ENCODE data around the gene CA6.
"Not testable (repeated sequence)": the region's sequence is repeated elsewhere in the genome, so short reads cannot be mapped to it uniquely, and the experiment has no call there.

The CA6 gene

DNA sequence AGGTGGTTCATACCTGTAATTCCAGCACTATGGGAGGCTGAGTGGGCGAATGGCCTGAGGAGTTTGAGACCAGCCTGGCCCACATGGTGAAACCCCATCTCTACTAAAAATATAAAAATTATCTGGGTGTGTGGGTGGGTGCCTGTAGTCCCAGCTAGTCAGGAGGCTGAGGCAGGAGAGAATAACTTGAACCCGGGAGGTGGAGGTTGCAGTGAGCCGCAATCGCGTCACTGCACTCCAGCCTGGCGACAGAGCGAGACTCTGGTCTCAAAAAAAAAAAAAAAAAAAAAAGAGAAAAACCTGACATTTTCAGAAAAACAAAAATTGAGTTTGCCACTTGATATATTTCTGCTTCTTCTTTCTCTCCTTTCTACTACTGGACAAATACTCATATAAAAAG lies 24.3 kb downstream of the CA6 start:
- DNase-seq (ENCODE audit: low spot score), result no peak

DNA sequence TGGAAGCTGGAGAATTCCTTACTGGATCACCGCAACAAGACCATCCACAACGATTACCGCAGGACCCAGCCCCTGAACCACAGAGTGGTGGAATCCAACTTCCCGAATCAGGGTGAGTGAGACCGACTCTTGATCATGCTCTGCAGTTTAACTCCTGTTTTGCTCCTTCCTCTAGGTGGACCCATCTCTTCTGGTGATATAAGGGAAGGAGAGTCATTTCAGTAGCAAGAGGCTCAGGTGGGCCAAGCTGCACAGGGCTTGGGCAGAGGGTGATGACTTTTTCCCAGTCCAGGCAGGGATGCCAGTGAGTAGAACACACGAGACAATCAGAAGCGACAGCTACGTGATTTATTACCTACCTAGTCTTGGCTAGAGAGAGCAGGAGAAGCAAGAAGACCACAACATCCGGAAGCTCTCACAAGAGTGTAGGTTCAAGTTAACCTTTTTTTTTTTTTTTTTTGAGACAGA lies 25.2 kb downstream of the CA6 start:
- DNase-seq (ENCODE audit: low spot score), result no peak

DNA sequence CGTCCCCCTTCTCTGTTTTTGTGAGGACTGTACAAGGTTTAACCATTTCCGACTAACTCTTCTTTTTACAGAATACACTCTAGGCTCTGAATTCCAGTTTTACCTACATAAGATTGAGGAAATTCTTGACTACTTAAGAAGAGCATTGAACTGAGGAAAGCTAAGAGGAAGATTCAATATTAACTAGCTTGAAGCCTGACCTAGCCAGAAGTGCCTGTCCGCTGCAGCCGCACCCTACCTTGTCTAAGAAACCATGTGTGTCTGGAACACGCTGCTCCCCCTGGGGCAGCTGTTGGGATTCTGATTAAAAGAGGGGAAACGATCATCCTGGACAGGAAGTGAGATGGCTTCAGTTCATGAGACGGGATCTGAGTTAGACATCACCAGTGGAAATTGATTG lies 28.9 kb downstream of the CA6 start:
- DNase-seq (ENCODE audit: low spot score), result no peak

DNA sequence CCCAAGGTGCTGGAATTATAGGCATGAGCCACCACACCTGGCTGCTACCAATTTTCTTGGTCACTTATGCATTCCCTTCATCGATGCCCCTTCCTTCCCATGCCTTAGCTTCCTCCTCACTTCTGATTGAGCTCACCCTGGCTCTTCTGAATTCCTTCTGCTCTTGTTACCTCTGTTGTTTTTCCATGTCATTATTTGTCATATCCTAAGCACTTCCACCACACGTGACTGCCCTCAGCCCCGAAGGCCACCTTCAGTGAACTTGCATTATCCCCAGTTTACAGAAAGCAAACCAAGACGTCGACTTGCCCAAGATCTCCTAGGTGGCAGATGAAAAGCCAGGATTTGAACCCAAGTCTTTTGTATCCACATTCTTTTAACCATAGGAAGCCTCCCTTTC lies 30.7 kb downstream of the CA6 start:
- no peak for DNase-seq (ENCODE audit: low spot score)

DNA sequence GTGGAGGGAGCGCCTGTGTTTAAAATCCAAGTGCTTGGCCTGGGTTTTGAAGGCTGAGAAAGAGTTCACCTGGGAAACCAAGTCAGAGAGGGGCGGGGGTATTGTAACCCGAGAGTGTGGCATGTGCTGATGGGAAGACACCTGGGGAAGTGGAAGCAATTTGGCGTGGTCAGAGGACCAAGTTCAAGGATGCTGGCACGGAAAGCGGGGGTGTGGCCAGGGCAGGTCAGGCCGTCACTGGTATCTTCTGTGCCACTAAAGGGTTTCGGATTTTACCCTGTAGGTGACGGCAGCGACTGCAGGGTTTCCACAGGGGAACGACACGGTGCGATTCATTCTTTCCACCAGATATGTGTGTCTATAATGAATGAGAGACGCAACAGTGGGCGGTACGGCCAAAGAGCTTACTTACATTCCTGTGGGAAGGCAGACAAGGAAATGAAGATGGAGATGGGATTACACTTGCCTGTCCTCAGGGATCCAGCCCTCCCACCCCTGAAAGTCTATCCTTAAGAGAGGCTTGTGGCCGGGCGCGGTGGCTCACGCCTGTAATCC lies 31.3 kb downstream of the CA6 start:
- no peak for DNase-seq (ENCODE audit: low spot score)

DNA sequence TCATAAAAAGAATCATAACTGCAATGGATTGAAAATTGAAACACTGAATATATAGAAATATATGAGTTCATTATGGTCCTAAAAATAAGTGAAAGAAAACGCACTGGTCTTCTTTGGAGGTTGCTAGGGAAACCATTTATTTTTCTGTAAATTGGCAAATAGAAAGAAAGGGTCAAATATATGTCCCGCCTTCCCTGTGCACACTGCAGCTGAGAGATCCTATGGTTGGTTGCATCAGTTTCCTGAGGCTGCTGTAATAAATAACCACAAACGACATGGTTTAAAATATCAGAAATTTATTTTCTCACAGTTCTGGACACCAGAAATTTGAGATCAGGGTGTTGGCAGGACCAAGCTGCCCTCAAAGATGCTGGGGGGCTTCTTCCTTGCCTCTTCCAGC lies 35.0 kb downstream of the CA6 start:
- no peak for DNase-seq (ENCODE audit: low spot score)

DNA sequence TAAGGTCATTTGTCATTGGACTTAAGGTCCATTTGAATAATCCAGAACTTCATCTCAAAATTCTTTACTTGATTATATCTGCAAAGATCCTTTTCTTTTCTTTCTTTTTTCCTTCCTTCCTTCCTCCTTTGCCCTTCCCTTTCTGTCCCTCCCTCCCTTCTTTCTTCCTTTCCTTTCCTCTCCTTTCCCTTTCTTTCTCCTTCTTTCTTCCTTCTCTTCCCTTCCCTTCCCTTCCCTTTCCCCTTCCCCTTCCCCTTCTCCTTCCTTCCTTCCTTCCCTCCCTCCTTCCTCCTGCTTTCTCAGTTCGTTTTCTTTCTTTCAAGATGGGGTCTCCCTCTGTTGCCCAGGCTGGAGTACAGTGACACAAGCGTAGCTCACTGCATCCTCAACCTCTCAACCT lies 35.5 kb downstream of the CA6 start:
- no peak for DNase-seq (ENCODE audit: low spot score)

DNA sequence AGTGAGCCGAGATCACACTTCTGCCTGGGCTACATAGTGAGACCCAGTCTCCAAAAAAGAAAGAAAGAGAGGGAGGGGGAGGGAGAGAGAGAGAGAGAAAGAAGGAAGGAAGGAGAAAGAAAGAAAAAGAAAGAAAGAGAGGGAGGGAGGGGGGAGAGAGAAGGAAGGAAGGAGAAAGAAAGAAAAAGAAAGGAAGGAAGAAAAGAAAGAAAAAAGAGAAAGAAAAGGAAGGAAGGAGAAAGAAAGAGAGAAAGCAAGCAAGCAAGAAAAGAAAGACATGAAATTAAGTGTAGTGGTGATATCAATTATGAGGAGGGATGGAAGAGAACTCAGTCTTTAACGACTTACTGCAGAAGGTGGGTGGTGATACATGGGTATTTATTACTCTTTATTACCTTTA lies 38.5 kb downstream of the CA6 start:
- no peak for DNase-seq (ENCODE audit: low spot score)

DNA sequence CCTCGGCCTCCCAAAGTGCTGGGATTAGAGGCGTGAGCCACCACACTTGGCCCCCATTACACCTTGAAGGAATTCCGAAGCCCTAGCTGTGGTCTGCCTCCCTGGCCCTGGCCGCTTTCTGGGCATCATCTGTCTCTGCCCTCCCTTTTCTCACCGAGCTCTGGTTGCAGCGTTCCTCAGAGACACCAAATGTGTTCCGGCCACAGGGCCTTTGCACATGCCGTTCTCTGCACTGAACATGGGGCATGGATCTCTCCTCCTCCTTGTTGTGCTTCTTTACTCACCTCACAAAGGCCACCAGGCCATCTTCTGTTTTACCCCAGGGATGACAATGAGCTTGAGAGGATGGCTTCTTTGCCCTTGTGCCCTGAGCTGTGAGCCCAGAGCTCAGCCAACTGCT lies 39.3 kb downstream of the CA6 start:
- no peak for DNase-seq (ENCODE audit: low spot score)

DNA sequence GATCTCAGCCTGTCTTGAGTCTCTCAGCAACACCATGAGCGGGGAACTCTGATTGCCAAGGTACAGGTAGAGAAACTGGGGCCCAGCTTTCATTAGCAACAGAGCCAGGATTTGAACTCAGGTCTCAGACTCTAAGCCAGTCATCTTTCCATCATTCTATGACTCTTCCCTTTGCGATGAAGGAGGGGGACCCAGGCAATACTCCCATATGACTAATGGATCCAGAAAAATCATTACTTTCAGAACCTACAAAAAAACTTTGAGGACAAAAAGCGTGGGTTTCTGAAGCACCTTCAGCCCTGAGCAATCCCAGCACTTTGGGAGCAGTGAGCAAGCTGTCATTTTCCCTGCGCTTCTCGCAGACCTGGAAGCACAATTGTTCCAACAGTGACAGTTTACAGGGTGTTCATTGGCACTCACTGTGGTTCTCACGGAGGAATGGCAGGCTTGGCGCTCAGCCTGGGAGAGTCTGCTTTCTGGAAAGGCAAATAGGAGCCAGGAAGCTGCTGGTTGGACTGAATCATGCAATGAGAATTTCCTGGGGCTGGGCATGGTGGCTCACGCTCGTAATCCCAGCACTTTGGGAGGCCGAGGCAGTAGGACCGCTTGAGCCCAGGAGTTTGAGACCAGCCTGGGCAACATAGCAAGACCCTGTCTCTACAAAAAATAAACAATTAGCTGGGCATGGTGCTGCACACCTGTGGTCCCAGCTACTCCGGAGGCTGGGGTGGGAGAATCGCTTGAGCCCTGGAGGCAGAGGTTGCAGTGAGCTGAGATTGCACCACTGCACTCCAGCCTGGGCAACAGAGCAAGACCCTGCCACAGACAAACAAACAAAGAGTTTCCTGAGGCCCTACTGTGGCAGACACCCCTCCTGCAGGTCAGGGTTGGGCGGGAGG lies 40.5 kb downstream of the CA6 start:
- DNase-seq (ENCODE audit: low spot score), result peak; percentile 89

DNA sequence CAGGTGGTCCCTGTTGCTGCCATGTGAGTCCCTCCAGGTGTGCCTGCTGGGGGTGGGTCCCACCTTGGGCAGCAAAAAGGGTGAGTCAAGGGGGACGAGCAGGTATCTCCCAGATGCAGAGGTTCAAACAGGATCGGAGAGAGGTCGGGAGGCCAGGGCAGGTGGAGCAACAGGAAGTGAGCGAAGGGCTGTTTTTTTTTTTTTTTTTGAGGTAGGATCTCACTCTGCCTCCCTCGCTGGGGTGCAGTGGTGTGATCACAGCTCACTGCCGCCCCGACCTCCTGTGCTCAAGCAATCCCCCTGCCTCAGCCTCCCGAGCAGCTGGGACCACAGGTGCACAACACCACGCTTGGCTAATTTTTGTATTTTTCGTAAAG lies 41.1 kb downstream of the CA6 start:
- no peak for DNase-seq (ENCODE audit: low spot score)

DNA sequence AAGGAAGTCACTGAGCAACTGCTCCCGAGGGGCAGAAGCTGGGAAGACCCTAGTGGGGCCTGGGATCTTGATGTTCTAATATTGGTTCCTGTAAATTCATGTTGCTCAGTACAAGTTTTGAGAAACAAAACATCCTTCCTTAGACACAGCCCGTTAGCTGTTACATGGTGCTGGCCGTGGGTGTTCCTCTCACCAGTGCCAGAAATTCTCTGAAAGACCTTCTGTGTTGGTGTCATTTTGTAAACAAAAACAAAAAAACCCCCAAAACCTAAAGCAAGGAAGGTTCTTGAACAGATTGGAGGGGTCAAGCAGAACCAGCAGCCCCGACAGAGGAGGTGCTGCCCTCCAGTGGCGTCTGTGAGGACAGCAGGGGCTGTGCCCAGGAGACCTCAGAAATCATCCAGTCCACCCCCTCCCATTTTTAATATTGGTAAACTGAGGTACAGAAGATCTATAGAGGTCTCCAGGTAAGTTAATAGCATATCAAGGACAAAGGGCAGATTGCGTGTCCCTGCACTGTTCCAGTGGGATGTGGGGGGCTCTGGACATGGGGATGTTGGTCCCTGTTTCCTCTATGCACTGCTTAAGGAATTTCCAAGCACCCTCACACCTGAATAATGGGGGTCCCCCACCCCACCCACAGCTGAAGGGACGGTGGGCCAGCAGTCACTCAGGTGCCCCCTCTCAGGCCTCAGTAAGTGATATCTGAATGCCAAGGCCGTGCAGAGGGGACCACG lies 42.4 kb downstream of the CA6 start:
- peak; percentile 35 for DNase-seq (ENCODE audit: low spot score)

DNA sequence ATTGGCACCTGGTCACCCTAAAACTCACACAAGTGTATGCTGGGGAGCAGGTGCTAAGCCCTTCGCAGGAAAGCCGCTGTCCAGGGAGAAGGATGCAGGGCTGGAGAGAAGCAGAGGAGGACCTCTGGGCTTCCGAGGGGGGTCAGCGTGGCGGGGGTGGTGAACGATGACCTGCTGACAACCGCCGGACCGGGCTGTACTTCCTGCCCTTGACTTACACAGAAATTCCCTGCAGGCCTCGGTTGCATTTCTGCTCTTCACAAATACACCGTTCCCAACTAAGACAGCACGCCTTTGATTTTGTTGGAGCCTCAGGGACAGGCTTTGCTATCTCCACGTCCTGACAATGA lies 42.9 kb downstream of the CA6 start:
- no peak for DNase-seq (ENCODE audit: low spot score)

DNA sequence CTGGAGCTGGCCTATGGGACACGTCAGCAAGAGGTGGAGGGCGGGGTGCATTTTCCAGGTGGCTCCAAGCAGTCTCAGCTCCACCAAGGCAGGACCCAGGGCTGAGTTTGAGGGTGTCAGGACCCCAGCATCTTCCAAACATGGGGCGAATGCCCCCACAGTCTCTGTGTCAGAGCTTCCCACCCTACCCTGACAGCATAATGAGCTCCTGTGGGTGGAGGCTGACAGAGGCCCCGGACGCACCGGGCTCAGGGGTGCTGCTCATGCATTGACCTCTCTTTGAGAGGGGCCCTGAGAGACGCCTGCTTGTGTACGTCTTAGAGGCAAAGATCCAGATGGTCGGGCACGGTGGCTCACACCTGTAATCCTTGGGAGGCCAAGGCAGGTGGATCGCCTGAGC lies 43.4 kb downstream of the CA6 start:
- DNase-seq (ENCODE audit: low spot score), result no peak

DNA sequence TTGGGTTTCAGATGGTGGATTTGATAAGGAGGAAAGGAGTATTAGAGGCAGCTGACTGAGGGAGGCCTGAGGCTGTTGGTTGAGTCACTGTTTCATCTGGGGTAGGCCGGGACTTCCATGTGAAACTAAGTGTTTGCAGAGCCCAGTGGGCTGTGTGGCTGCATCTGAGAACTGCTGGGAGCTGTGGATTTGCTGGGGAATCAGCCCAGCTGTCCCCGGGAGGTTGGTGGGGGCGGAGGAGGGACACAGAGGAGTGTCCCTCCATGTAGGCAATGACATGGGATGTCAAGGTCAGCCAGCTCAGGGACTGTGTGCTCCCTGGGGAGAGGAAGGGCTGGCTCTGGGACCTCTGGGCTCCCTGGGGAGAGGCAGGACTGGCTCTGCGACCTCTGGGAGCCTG lies 44.2 kb downstream of the CA6 start:
- DNase-seq (ENCODE audit: low spot score), result no peak

DNA sequence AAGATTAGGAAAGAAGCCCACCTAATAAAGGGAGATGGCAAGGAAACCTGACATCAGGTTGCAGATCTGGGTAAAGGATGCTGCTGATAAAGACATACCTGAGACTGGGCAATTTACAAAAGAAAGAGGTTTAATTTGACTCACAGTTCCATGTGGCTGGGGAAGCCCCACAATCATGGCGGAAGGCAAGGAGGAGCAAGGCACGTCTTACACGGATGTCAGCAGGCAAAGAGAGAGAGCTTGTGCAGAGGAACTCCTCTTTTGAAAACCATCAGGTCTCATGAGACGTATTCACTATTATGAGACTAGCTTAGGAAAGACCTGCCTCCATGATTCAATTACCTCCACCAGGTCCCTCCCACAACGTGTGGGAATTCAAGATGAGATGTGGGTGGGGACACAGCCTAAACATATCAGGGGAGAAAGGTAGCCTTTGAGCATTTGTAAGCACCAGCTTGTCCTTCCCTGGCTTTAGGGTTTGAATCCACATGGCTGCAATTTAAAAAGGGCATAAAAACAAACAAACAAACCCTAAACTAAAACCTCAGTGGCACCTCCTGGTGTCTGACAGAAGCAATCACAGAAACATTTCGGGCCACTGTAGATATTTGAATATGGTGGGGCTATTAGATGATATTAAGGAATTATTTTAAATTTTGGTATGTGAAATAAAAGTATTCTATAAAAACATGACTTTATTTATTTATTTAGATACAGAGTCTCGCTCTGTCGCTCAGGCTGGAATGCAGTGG lies 47.4 kb downstream of the CA6 start:
- DNase-seq (ENCODE audit: low spot score), result no peak

DNA sequence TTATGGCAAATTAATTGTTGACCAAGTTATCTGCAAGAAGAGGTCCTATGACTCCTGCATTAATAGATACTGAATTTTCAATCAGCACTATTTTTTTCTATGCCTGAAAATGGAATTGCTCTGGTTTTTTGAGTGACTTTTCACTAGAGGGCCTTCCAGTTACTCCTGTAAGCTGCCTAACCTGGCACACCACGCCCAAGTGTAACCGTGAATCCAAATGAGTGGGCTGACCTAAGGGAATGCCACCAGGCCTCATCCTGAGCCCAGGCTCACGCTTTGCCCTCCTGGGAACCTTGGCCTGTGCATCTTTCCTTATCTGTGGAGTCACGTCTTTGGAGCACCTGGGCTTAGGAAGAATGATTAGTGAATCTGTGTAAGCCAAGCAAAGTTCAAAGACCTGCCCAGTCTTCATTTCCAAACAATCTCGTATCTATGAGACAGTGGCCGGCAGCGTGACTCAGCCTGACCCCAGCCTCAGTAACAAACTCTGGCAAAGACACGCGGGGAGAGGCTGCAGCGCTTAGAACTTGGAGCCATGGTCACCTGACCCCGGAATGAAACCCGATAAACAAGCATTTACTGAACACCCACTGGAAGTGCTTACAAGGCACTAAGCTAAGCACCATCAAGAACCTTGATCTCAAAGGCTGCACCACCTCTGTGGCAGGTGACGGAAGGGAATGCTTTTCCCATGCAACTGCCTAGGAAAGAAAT lies 48.5 kb downstream of the CA6 start:
- DNase-seq (ENCODE audit: low spot score), result not testable (repeated sequence)

DNA sequence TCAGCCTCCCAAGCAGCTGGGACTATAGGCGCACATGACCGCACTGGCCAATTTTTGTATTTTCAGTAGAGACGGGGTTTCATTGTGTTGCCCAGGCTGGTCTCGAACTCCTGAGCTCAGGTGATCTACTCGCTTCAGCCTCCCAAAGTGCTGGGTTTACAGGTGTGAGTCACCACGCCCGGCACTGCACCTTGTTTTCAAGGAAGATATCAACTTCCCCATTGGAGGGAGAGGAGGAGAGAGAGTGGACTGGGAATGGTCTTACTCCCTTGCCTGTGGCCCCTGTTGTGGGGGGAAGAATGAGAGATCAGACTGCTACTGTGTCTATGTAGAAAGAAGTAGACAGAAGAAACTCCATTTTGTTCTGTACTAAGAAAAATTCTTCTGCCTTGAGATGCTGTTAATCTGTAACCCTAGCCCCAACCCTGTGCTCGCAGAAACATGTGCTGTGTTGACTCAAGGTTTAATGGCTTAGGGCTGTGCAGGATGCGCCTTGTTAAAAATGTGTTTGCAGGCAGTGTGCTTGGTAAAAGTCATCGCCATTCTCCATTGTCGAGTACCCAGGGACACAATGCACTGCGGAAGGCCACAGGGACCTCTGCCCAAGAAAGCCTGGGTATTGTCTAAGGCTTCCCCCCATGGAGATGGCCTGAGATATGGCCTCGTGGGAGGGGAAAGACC lies 56.0 kb downstream of the CA6 start:
- not testable (repeated sequence) for DNase-seq (ENCODE audit: low spot score)

DNA sequence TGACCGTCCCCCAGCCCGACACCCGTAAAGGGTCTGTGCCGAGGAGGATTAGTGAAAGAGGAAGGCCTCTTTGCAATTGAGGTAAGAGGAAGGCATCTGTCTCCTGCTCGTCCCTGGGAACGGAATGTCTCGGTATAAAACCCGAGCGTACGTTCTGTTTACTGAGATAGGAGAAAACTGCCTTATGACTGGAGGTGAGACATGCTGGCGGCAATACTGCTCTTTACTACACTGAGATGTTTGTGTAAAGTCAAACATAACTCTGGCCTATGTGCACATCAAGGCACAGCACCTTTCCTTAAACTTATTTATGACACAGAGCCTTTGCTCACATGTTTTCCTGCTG lies 56.5 kb downstream of the CA6 start:
- DNase-seq (ENCODE audit: low spot score), result not testable (repeated sequence)

DNA sequence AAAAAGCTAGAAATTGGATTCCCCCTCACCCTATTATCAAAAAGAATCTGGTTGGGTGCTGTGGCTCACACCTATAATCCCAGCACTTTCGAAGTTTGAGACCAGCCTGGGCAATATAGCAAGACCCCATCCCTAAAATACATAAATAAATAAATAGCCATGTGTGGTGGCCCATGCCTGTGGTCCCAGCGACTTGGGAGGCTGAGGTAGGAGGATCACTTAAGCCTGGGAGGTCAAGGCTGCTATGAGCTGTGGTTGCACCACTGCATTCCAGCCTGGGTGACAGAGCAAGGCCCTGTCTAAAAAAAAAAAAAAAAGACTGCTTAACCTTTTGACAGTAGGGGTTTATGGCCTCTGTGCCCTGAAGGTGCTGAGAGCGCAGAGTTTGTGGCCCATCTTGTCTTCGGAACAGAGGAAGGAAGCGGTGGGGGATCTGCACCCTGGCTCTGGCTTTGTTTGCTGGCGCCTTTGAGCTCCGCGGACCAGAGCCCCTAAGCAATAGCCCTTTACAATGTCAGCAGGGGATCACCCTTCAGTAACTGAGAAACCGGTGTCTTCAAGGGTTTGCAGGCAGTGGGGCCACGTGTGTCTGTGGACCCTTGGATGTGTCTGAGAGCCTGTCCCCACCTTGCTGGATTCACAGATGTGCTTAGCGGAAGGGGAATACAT lies 58.5 kb downstream of the CA6 start:
- DNase-seq (ENCODE audit: low spot score), result no peak
